IMR-90 (cell line): ENCODE measurements around the gene PLXND1. TPM values are rescaled to one million over a fixed set of nuclear protein-coding genes. Genes with fewer than 3 reads are reported as not detected.

Experiments used
- ATAC-seq: fragments of 200-7000 bp; cut with Tn5 transposase; 2 replicates; pipeline ENCODE4 v1.9.1; 2020; ENCODE audit warnings: low read depth, mild to moderate bottlenecking, moderate library complexity
- BruUV-seq: library from RNA; stranded (reverse); fragments of 400-500 nt; replicated peaks from 2 replicates; lab custom pipeline; 2021; lab: Mats Ljungman, UMichigan
- CTCF ChIA-PET: fragments of 300-600 bp; formaldehyde crosslinking; extraction: SDS; loops from one replicate; lab custom pipeline; 2021; ENCODE audit warnings: antibody characterized with exemption; lab: Yijun Ruan, JAX
- POLR2A ChIA-PET: fragments of 300-600 bp; sonication (Branson Sonifier 250); formaldehyde crosslinking; loops from one replicate; lab custom pipeline; 2022; ENCODE audit warnings: antibody characterized with exemption; ENCODE audit not compliant: unreplicated experiment; lab: Charles Lee
- DNase-seq: peaks from one replicate; pipeline ENCODE4 v3.0.0; 2013
- H2AFZ ChIP-seq: replicated peaks from 2 replicates; pipeline ENCODE3; 2013; ENCODE audit warnings: low read length, mild to moderate bottlenecking; ENCODE audit not compliant: poor library complexity
- H2AK5ac ChIP-seq: 2 replicates; pipeline ENCODE4 v1.6.1; 2013; ENCODE audit warnings: low read depth, low read length, inconsistent platforms
- H2AK9ac ChIP-seq: replicated peaks from 2 replicates; pipeline ENCODE3; 2013; ENCODE audit warnings: mild to moderate bottlenecking, low read depth, low read length, moderate library complexity; ENCODE audit not compliant: poor library complexity
- H2BK120ac ChIP-seq: 2 replicates; pipeline ENCODE4 v1.6.1; 2013; ENCODE audit warnings: low read depth, low read length, inconsistent platforms
- H2BK15ac ChIP-seq: 3 replicates; pipeline ENCODE4 v1.6.1; 2013; ENCODE audit warnings: low read depth, low read length, inconsistent platforms
- H2BK20ac ChIP-seq: 2 replicates; pipeline ENCODE4 v1.6.1; 2013; ENCODE audit warnings: low read depth, mild to moderate bottlenecking, inconsistent platforms, low read length, moderate library complexity
- H2BK5ac ChIP-seq: 2 replicates; pipeline ENCODE4 v1.6.1; 2013; ENCODE audit warnings: mild to moderate bottlenecking, low read depth, low read length, inconsistent platforms; ENCODE audit not compliant: poor library complexity, severe bottlenecking
- H3K14ac ChIP-seq: replicated peaks from 2 replicates; pipeline ENCODE4 v1.6.1; 2013; ENCODE audit warnings: low read depth, low read length, inconsistent platforms
- H3K18ac ChIP-seq: 2 replicates; pipeline ENCODE4 v1.6.1; 2013; ENCODE audit warnings: low read depth, low read length, control low read depth
- H3K23ac ChIP-seq: 2 replicates; pipeline ENCODE4 v1.6.1; 2013; ENCODE audit warnings: low read depth, low read length, inconsistent platforms
- H3K27ac ChIP-seq: 2 replicates; pipeline ENCODE4 v1.5.1; 2013; ENCODE audit warnings: mild to moderate bottlenecking, control low read depth, low read length; ENCODE audit not compliant: insufficient read depth
- H3K27me3 ChIP-seq: 2 replicates; pipeline ENCODE4 v1.6.1; 2013; ENCODE audit warnings: low read length; ENCODE audit not compliant: control insufficient read depth, insufficient read depth
- H3K36me3 ChIP-seq: 2 replicates; pipeline ENCODE4 v1.6.1; 2013; ENCODE audit warnings: low read length, mixed read lengths; ENCODE audit not compliant: control insufficient read depth, insufficient read depth
- H3K4ac ChIP-seq: 2 replicates; pipeline ENCODE4 v1.6.1; 2013; ENCODE audit warnings: low read depth, low read length, inconsistent platforms
- H3K4me1 ChIP-seq: 2 replicates; pipeline ENCODE4 v1.6.1; 2013; ENCODE audit warnings: low read length, mixed read lengths; ENCODE audit not compliant: control insufficient read depth, insufficient read depth
- H3K4me2 ChIP-seq: 2 replicates; pipeline ENCODE4 v1.6.1; 2013; ENCODE audit warnings: low read depth, mild to moderate bottlenecking, control low read depth, low read length, moderate library complexity
- H3K4me3 ChIP-seq: 2 replicates; pipeline ENCODE4 v1.5.1; 2013; ENCODE audit warnings: low read depth, mild to moderate bottlenecking, control low read depth, low read length, moderate library complexity; ENCODE audit not compliant: insufficient read depth
- H3K56ac ChIP-seq: 2 replicates; pipeline ENCODE4 v1.6.1; 2013; ENCODE audit warnings: low read length, inconsistent platforms; ENCODE audit not compliant: insufficient read depth; ENCODE audit errors: extremely low read depth
- H3K79me1 ChIP-seq, 2 experiments: 2 replicates each; pipeline ENCODE4 v1.6.1; 2013; ENCODE audit warnings: low read length in 2 of 2, inconsistent platforms in 1 of 2, low read depth in 1 of 2
- H3K9ac ChIP-seq: 2 replicates; pipeline ENCODE4 v1.6.1; 2013; ENCODE audit warnings: low read depth, low read length, control low read depth
- H3K9me1 ChIP-seq: 2 replicates; pipeline ENCODE4 v1.6.1; 2013; ENCODE audit warnings: low read length, inconsistent platforms; ENCODE audit not compliant: insufficient read depth
- H3K9me3 ChIP-seq: 2 replicates; pipeline ENCODE4 v1.6.1; 2013; ENCODE audit warnings: low read length; ENCODE audit not compliant: control insufficient read depth, insufficient read depth
- H4K20me1 ChIP-seq: 2 replicates; pipeline ENCODE4 v1.6.1; 2013; ENCODE audit warnings: low read length, inconsistent platforms; ENCODE audit not compliant: insufficient read depth
- H4K5ac ChIP-seq: 2 replicates; pipeline ENCODE4 v1.6.1; 2013; ENCODE audit warnings: mild to moderate bottlenecking, low read depth, low read length, control low read depth
- H4K8ac ChIP-seq, 2 experiments: 2 replicates each; pipeline ENCODE4 v1.6.1; 2013; ENCODE audit warnings: low read depth in 2 of 2, low read length in 2 of 2, control low read depth in 1 of 2, inconsistent platforms in 1 of 2
- H4K91ac ChIP-seq: 2 replicates; pipeline ENCODE4 v1.6.1; 2013; ENCODE audit warnings: low read depth, low read length, inconsistent platforms; ENCODE audit not compliant: insufficient read depth
- CEBPB ChIP-seq: IDR thresholded peaks from 2 replicates; pipeline ENCODE4 v1.6.1; 2012; ENCODE audit warnings: low read depth, low read length, improper control_type of control experiment
- CHD1 ChIP-seq: IDR thresholded peaks from 2 replicates; pipeline ENCODE4 v1.6.1; 2012; ENCODE audit warnings: low read depth, low read length, improper control_type of control experiment
- MAFK ChIP-seq: IDR thresholded peaks from 2 replicates; pipeline ENCODE4 v1.6.1; 2012; ENCODE audit warnings: low read depth, low read length, improper control_type of control experiment
- MXI1 ChIP-seq: IDR thresholded peaks from 2 replicates; pipeline ENCODE4 v1.6.1; 2012; ENCODE audit warnings: low read depth, mild to moderate bottlenecking, low read length, moderate library complexity, borderline replicate concordance
- POLR2A ChIP-seq: IDR thresholded peaks from 2 replicates; pipeline ENCODE4 v1.6.1; 2012; ENCODE audit warnings: mild to moderate bottlenecking, low read depth, low read length
- RAD21 ChIP-seq: IDR thresholded peaks from 2 replicates; pipeline ENCODE4 v1.6.1; 2012; ENCODE audit warnings: low read length, improper control_type of control experiment
- RCOR1 ChIP-seq: IDR thresholded peaks from 2 replicates; pipeline ENCODE4 v1.6.1; 2012; ENCODE audit warnings: mild to moderate bottlenecking, low read length, improper control_type of control experiment; ENCODE audit not compliant: insufficient replicate concordance
- WGBS, 2 experiments: methylation state at CpG; one replicate each; pipeline versions ENCODE4 v1.1.5 to v1.1.7; 2013; ENCODE audit warnings: missing lambda C conversion rate in 2 of 2; ENCODE audit not compliant: insufficient read length in 1 of 2; ENCODE audit errors: extremely low coverage in 2 of 2; 5-methylcytosine and 5-hydroxymethylcytosine counted together
- dilution Hi-C: fragments of 300-500 bp; cut with HindIII; formaldehyde crosslinking; loops from one replicate; pipeline ENCODE4 v1.14.3; 2018; ENCODE audit warnings: low sequenced_read_pairs; ENCODE audit not compliant: unreplicated experiment
- in situ Hi-C: fragments of 300-500 bp; cut with MboI; formaldehyde crosslinking; loops from 3 replicates; pipeline ENCODE4 v1.14.3; 2019; ENCODE audit warnings: low sequenced_read_pairs, inconsistent platforms, mixed read lengths
- intact Hi-C: fragments of 100-400 bp; cut with micrococcal nuclease; formaldehyde crosslinking; loops from 2 replicates; pipeline ENCODE4 v1.10.0; 2022
- polyA plus RNA-seq, 3 experiments: library from polyadenylated mRNA; depleted of rRNA; stranded (reverse); fragments of >200 nt; gene quantifications; 2 replicates each; pipeline ENCODE4 v1.2.3, GENCODE V29; 2012; ENCODE audit warnings: low replicate concordance in 1 of 3
- total RNA-seq: library from RNA; depleted of rRNA; stranded (reverse); fragments of >200 nt; gene quantifications from 2 replicates; pipeline ENCODE4 v1.2.3, GENCODE V29; 2012
- TF ChIP-seq, protein P1 (sequence below): conservative IDR thresholded peaks from 2 replicates; pipeline ENCODE4 v1.5.1; 2012; ENCODE audit warnings: mild to moderate bottlenecking, low read depth, low read length, improper control_type of control experiment

Gene PLXND1
- total and polyA plus RNA-seq, 2 of the 4 experiments (the other 2 are of a cell fraction) = 19.2 to 67.1 TPM

DNA sequence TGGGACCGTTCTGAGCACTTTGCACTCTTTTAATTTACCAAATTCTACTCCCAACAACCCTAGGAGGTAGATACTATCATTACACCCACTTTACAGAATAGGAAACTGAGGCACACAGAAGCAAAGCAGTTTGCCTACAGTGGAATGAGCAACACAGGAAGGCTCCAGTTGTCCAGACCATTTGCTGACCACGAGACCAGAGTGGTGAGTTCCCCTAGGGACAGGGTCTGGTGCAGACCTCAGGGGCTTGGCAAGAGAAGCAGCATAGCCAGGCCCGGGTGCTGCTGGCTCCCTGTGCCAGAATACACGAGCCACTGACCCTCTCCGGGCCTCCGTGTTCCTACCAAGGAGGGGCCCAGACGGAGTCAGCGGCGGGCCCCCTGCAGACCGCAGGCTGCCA lies 26.5 kb downstream of the PLXND1 start:
- no peak overlapping the region for H4K8ac ChIP-seq
- intact Hi-C loops = no loop called here
- no peaks in the 10 kb centered on the region for H3K9me3 ChIP-seq
- no peak overlapping the region for H3K4me2 ChIP-seq
- H2BK20ac ChIP-seq = no peak overlapping the region
- no peak overlapping the region for H3K9ac ChIP-seq
- H4K91ac ChIP-seq = no peak overlapping the region
- H3K4me1 ChIP-seq = peaks cover 4% of the 10 kb centered on the region; the same call in 1 of the 2 replicates
- H3K9me1 ChIP-seq = no peaks in the 10 kb centered on the region
- no peak overlapping the region for H3K27ac ChIP-seq
- H3K36me3 ChIP-seq = peaks cover 27% of the 10 kb centered on the region
- H3K27me3 ChIP-seq = no peaks in the 10 kb centered on the region
- TF ChIP-seq MAFK = no peak
- no peak for TF ChIP-seq RCOR1
- no peak for TF ChIP-seq RAD21
- no peak for TF ChIP-seq MXI1
- TF ChIP-seq, protein P1, sequence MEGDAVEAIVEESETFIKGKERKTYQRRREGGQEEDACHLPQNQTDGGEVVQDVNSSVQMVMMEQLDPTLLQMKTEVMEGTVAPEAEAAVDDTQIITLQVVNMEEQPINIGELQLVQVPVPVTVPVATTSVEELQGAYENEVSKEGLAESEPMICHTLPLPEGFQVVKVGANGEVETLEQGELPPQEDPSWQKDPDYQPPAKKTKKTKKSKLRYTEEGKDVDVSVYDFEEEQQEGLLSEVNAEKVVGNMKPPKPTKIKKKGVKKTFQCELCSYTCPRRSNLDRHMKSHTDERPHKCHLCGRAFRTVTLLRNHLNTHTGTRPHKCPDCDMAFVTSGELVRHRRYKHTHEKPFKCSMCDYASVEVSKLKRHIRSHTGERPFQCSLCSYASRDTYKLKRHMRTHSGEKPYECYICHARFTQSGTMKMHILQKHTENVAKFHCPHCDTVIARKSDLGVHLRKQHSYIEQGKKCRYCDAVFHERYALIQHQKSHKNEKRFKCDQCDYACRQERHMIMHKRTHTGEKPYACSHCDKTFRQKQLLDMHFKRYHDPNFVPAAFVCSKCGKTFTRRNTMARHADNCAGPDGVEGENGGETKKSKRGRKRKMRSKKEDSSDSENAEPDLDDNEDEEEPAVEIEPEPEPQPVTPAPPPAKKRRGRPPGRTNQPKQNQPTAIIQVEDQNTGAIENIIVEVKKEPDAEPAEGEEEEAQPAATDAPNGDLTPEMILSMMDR = no peak
- TF ChIP-seq POLR2A = no peak
- TF ChIP-seq CEBPB = no peak
- TF ChIP-seq CHD1 = no peak
- no peak overlapping the region; the same call in 1 of the 2 replicates for H2AK5ac ChIP-seq
- no peaks in the 10 kb centered on the region for H4K20me1 ChIP-seq
- 91% methylated on average over 10 of the region's 10 CpGs; no CpG with 5 or more reads in 1 of the 2 experiments for WGBS, 2 experiments
- dilution Hi-C loops = no loop called here
- POLR2A ChIA-PET = no interaction called here
- ATAC-seq (no peak), DNase-seq (no peak)
- no peak overlapping the region for H3K18ac ChIP-seq
- peaks cover 0 to 12% of the 10 kb centered on the region in 2 experiments; a peak in 3 of 4 replicates for H3K79me1 ChIP-seq
- no peak overlapping the region for H2BK120ac ChIP-seq
- no peak overlapping the region for H3K4ac ChIP-seq
- no peak overlapping the region for H2BK15ac ChIP-seq
- in situ Hi-C loops = no loop called here
- H2BK5ac ChIP-seq = no peak overlapping the region
- no peak overlapping the region for H3K4me3 ChIP-seq
- CTCF ChIA-PET = no interaction called here
- H2AFZ ChIP-seq = no peak overlapping the region
- H3K56ac ChIP-seq = no peak overlapping the region
- no peak overlapping the region for H3K14ac ChIP-seq
- peak overlapping the region; percentile 39 for H2AK9ac ChIP-seq
- no peak overlapping the region for H3K23ac ChIP-seq
- no peak overlapping the region for H4K5ac ChIP-seq
- no TSS peak for BruUV-seq
